ENCODE data around the gene IGDCC3. TPM values are rescaled to one million over a fixed set of nuclear protein-coding genes. Genes with fewer than 3 reads are reported as not detected.

The IGDCC3 gene
- total RNA-seq, 1 experiment from 2014 or later = 53.5 TPM

DNA sequence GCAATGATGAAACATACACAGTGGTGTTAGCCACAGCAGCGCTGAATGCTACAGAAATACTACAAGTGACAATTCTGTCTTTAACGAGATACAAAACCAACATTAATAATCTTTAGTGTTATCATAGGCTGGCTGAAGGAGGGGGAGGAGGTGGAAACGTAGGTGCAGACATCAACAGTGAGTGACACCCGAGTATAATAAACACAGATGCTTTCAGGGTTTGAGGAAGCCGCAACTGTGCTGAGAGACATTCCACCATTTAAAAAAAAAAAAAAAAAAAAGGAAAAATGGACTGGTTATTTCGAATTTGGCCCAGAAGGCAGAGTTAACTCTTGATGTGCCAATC is 4.3 kb upstream of the IGDCC3 start:
- peaks cover 35% of the 10 kb centered on the region for H3K4me1 Mint-ChIP-seq
- peaks cover 8% of the 10 kb centered on the region; the same call in 1 of the 2 replicates for H3K36me3 Mint-ChIP-seq
- CTCF ChIA-PET = interaction anchor here (0.7 to 9.4 kb wide), 4 partner anchors 20 to 628 kb away, joined by 5 to 175 read pairs (median 36); no protein-coding TSS in a partner anchor
- POLR2A ChIA-PET = no interaction called here
- H3K4me3 Mint-ChIP-seq = no peak overlapping the region
- peaks cover 12% of the 10 kb centered on the region for H3K27me3 Mint-ChIP-seq (ENCODE audit: low read depth)
- no peak overlapping the region for H3K27ac Mint-ChIP-seq
- ATAC-seq = no peak
- H3K9me3 Mint-ChIP-seq = no peaks in the 10 kb centered on the region
- TF ChIP-seq ATF1 (CRISPR knock-in tag; IDR thresholded peaks at IDR 0.05) (no peak), JUN (CRISPR knock-in tag; IDR thresholded peaks at IDR 0.05) (no peak), NFATC4 (CRISPR knock-in tag; IDR thresholded peaks at IDR 0.05) (no peak), PRRX2 (CRISPR knock-in tag; IDR thresholded peaks at IDR 0.05) (no peak), ZNF425 (CRISPR knock-in tag; conservative IDR thresholded peaks at IDR 0.05) (no peak), ATF6 (CRISPR knock-in tag; IDR thresholded peaks at IDR 0.05) (no peak), RORB (CRISPR knock-in tag; IDR thresholded peaks at IDR 0.05) (no peak)
- TF ChIP-seq, protein P1, sequence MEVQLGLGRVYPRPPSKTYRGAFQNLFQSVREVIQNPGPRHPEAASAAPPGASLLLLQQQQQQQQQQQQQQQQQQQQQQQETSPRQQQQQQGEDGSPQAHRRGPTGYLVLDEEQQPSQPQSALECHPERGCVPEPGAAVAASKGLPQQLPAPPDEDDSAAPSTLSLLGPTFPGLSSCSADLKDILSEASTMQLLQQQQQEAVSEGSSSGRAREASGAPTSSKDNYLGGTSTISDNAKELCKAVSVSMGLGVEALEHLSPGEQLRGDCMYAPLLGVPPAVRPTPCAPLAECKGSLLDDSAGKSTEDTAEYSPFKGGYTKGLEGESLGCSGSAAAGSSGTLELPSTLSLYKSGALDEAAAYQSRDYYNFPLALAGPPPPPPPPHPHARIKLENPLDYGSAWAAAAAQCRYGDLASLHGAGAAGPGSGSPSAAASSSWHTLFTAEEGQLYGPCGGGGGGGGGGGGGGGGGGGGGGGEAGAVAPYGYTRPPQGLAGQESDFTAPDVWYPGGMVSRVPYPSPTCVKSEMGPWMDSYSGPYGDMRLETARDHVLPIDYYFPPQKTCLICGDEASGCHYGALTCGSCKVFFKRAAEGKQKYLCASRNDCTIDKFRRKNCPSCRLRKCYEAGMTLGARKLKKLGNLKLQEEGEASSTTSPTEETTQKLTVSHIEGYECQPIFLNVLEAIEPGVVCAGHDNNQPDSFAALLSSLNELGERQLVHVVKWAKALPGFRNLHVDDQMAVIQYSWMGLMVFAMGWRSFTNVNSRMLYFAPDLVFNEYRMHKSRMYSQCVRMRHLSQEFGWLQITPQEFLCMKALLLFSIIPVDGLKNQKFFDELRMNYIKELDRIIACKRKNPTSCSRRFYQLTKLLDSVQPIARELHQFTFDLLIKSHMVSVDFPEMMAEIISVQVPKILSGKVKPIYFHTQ (CRISPR knock-in tag; IDR thresholded peaks at IDR 0.05) = no peak
- TF ChIP-seq, protein P2, sequence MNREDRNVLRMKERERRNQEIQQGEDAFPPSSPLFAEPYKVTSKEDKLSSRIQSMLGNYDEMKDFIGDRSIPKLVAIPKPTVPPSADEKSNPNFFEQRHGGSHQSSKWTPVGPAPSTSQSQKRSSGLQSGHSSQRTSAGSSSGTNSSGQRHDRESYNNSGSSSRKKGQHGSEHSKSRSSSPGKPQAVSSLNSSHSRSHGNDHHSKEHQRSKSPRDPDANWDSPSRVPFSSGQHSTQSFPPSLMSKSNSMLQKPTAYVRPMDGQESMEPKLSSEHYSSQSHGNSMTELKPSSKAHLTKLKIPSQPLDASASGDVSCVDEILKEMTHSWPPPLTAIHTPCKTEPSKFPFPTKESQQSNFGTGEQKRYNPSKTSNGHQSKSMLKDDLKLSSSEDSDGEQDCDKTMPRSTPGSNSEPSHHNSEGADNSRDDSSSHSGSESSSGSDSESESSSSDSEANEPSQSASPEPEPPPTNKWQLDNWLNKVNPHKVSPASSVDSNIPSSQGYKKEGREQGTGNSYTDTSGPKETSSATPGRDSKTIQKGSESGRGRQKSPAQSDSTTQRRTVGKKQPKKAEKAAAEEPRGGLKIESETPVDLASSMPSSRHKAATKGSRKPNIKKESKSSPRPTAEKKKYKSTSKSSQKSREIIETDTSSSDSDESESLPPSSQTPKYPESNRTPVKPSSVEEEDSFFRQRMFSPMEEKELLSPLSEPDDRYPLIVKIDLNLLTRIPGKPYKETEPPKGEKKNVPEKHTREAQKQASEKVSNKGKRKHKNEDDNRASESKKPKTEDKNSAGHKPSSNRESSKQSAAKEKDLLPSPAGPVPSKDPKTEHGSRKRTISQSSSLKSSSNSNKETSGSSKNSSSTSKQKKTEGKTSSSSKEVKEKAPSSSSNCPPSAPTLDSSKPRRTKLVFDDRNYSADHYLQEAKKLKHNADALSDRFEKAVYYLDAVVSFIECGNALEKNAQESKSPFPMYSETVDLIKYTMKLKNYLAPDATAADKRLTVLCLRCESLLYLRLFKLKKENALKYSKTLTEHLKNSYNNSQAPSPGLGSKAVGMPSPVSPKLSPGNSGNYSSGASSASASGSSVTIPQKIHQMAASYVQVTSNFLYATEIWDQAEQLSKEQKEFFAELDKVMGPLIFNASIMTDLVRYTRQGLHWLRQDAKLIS (CRISPR knock-in tag; IDR thresholded peaks at IDR 0.05; ENCODE audit: borderline replicate concordance) = no peak
- DNase-seq (ENCODE audit: low spot score) = no peak

GRCh38 chr15:65381445-65382145 is 3.8 kb upstream of the IGDCC3 start:
- no peak overlapping the region for H3K4me3 Mint-ChIP-seq
- H3K27ac Mint-ChIP-seq = no peak overlapping the region
- DNase-seq (ENCODE audit: low spot score) (no peak), ATAC-seq (no peak)
- ChIA-PET CTCF (interaction anchor here (1.0 to 9.4 kb wide), 4 partner anchors 13 to 63 kb away, joined by 4 to 175 read pairs (median 34); no protein-coding TSS in a partner anchor), POLR2A (no interaction called here)
- peaks cover 35% of the 10 kb centered on the region for H3K4me1 Mint-ChIP-seq
- no peaks in the 10 kb centered on the region for H3K9me3 Mint-ChIP-seq
- peaks cover 12% of the 10 kb centered on the region for H3K27me3 Mint-ChIP-seq (ENCODE audit: low read depth)
- peaks cover 8% of the 10 kb centered on the region; the same call in 1 of the 2 replicates for H3K36me3 Mint-ChIP-seq
- TF ChIP-seq, protein P3, sequence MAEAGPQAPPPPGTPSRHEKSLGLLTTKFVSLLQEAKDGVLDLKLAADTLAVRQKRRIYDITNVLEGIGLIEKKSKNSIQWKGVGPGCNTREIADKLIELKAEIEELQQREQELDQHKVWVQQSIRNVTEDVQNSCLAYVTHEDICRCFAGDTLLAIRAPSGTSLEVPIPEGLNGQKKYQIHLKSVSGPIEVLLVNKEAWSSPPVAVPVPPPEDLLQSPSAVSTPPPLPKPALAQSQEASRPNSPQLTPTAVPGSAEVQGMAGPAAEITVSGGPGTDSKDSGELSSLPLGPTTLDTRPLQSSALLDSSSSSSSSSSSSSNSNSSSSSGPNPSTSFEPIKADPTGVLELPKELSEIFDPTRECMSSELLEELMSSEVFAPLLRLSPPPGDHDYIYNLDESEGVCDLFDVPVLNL (CRISPR knock-in tag; IDR thresholded peaks at IDR 0.05; ENCODE audit: borderline replicate concordance, low read depth) = no peak
- TF ChIP-seq HMGXB4 (CRISPR knock-in tag; IDR thresholded peaks at IDR 0.05) = no peak
- TF ChIP-seq MXD4 (CRISPR knock-in tag; IDR thresholded peaks at IDR 0.05; ENCODE audit: borderline replicate concordance) = no peak
- no peak for TF ChIP-seq ELF4 (CRISPR knock-in tag; IDR thresholded peaks at IDR 0.05; ENCODE audit: low read depth)
- no peak for TF ChIP-seq RORB (CRISPR knock-in tag; IDR thresholded peaks at IDR 0.05)
- TF ChIP-seq, protein P4, sequence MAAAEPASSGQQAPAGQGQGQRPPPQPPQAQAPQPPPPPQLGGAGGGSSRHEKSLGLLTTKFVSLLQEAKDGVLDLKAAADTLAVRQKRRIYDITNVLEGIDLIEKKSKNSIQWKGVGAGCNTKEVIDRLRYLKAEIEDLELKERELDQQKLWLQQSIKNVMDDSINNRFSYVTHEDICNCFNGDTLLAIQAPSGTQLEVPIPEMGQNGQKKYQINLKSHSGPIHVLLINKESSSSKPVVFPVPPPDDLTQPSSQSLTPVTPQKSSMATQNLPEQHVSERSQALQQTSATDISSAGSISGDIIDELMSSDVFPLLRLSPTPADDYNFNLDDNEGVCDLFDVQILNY (CRISPR knock-in tag; IDR thresholded peaks at IDR 0.05) = no peak
- TF ChIP-seq, protein P5, sequence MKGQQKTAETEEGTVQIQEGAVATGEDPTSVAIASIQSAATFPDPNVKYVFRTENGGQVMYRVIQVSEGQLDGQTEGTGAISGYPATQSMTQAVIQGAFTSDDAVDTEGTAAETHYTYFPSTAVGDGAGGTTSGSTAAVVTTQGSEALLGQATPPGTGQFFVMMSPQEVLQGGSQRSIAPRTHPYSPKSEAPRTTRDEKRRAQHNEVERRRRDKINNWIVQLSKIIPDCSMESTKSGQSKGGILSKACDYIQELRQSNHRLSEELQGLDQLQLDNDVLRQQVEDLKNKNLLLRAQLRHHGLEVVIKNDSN (CRISPR knock-in tag; IDR thresholded peaks at IDR 0.05) = no peak
- TF ChIP-seq, protein P6, sequence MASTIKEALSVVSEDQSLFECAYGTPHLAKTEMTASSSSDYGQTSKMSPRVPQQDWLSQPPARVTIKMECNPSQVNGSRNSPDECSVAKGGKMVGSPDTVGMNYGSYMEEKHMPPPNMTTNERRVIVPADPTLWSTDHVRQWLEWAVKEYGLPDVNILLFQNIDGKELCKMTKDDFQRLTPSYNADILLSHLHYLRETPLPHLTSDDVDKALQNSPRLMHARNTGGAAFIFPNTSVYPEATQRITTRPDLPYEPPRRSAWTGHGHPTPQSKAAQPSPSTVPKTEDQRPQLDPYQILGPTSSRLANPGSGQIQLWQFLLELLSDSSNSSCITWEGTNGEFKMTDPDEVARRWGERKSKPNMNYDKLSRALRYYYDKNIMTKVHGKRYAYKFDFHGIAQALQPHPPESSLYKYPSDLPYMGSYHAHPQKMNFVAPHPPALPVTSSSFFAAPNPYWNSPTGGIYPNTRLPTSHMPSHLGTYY (CRISPR knock-in tag; IDR thresholded peaks at IDR 0.05) = no peak
